ENCODE measurements around the gene DENND4A. TPM values are rescaled to one million over a fixed set of nuclear protein-coding genes. Genes with fewer than 3 reads are reported as not detected.

The DENND4A gene
- polyA plus RNA-seq, 2 of the 4 experiments (the other 2 are of a cell fraction) = 5.6 to 16.8 TPM

GRCh38 chr15:65690778-65691177, 101.3 kb downstream of the DENND4A start (continued):
- TF ChIP-seq ZSCAN20 (CRISPR knock-in tag; IDR thresholded peaks at IDR 0.05) = no peak
- no peak for TF ChIP-seq HES2 (IDR thresholded peaks at IDR 0.05)

GRCh38 chr15:65690173-65690572, 101.9 kb downstream of the DENND4A start:
- Histone ChIP-seq H3K4me2 (no peak overlapping the region), H3K4me3 (no peak overlapping the region), H3K9me3 (no peaks in the 10 kb centered on the region), H3K4me1 (no peaks in the 10 kb centered on the region), H3K27ac (no peak overlapping the region)
- ATAC-seq (no peak), FAIRE-seq (peak; percentile 92), DNase-seq (ENCODE audit: low read depth in 1 of 2, low spot score in 1 of 2) (no peak)
- no peak for TF ChIP-seq ESRRA (IDR thresholded peaks at IDR 0.05; ENCODE audit: borderline replicate concordance, low read length)
- TF ChIP-seq RAD21 (conservative IDR thresholded peaks at IDR 0.05 in 1 of 2, IDR thresholded peaks at IDR 0.05 in 1 of 2) = no peak
- no peak for TF ChIP-seq GATA3 (IDR thresholded peaks at IDR 0.05; ENCODE audit: borderline replicate concordance)
- TF ChIP-seq SMC3 (IDR thresholded peaks at IDR 0.05) = no peak
- no peak for TF ChIP-seq USF2 (IDR thresholded peaks at IDR 0.05)
- no peak for TF ChIP-seq FOSB (CRISPR knock-in tag; IDR thresholded peaks at IDR 0.05)
- TF ChIP-seq KDM5A (IDR thresholded peaks at IDR 0.05) = no peak
- no peak for TF ChIP-seq HOXB13 (CRISPR knock-in tag; IDR thresholded peaks at IDR 0.05; ENCODE audit: low read depth)
- no peak for TF ChIP-seq CTCF (IDR thresholded peaks at IDR 0.05)
- TF ChIP-seq ELK1 (IDR thresholded peaks at IDR 0.05; ENCODE audit: low read depth, low read length) = no peak
- no peak for TF ChIP-seq HOXB5 (CRISPR knock-in tag; IDR thresholded peaks at IDR 0.05)
- no peak for TF ChIP-seq HOXA7 (CRISPR knock-in tag; IDR thresholded peaks at IDR 0.05)
- ChIA-PET POLR2A (no interaction called here), CTCF (interaction anchor here (0.7 to 1.7 kb wide), 3 partner anchors 15 to 139 kb away, joined by 3 to 6 read pairs (median 3); no protein-coding TSS in a partner anchor)
- 17% methylated on average over 1 of the region's 1 CpG for WGBS (ENCODE audit: missing lambda C conversion rate)

GRCh38 chr15:65688462-65688861, 103.6 kb downstream of the DENND4A start:
- no peak for FAIRE-seq
- WGBS (ENCODE audit: missing lambda C conversion rate) = 83% methylated on average over 1 of the region's 1 CpG

More at GRCh38 chr15:65688462-65688861, 103.6 kb downstream of the DENND4A start:
- Histone ChIP-seq H3K27ac (no peak overlapping the region), H3K4me3 (no peak overlapping the region), H3K4me2 (no peak overlapping the region), H3K4me1 (no peaks in the 10 kb centered on the region), H3K9me3 (no peaks in the 10 kb centered on the region)
- DNase-seq (ENCODE audit: low read depth in 1 of 2, low spot score in 1 of 2) = no peak
- ChIA-PET CTCF (interaction anchor here (1.7 kb wide), 1 partner anchor 50 kb away, joined by 6 read pairs; no protein-coding TSS in a partner anchor), POLR2A (no interaction called here)
- TF ChIP-seq ZFP36 (IDR thresholded peaks at IDR 0.05; ENCODE audit: borderline replicate concordance, partially characterized antibody) (no peak), RNF2 (IDR thresholded peaks at IDR 0.05; ENCODE audit: borderline replicate concordance, low read depth) (no peak), GATA3 (IDR thresholded peaks at IDR 0.05; ENCODE audit: borderline replicate concordance) (no peak), HES2 (IDR thresholded peaks at IDR 0.05) (no peak), MAX (IDR thresholded peaks at IDR 0.05) (no peak), ESRRA (IDR thresholded peaks at IDR 0.05; ENCODE audit: borderline replicate concordance, low read length) (no peak), FOSB (CRISPR knock-in tag; IDR thresholded peaks at IDR 0.05) (no peak), HMGXB4 (CRISPR knock-in tag; IDR thresholded peaks at IDR 0.05; ENCODE audit: borderline replicate concordance) (no peak), POLR2AphosphoS2 (conservative IDR thresholded peaks at IDR 0.05; ENCODE audit: low read length) (no peak), ZNF302 (CRISPR knock-in tag; IDR thresholded peaks at IDR 0.05) (no peak), ZSCAN20 (CRISPR knock-in tag; IDR thresholded peaks at IDR 0.05) (no peak), NR3C1 (IDR thresholded peaks at IDR 0.05) (no peak), E2F6 (IDR thresholded peaks at IDR 0.05; ENCODE audit: borderline replicate concordance, low read depth) (no peak), TFCP2L1 (CRISPR knock-in tag; IDR thresholded peaks at IDR 0.05) (no peak), USF2 (IDR thresholded peaks at IDR 0.05) (no peak), HEYL (CRISPR knock-in tag; IDR thresholded peaks at IDR 0.05) (no peak), RAD21 (conservative IDR thresholded peaks at IDR 0.05 in 1 of 2, IDR thresholded peaks at IDR 0.05 in 1 of 2) (no peak)
- no peak for ATAC-seq
